Hematopoietic multipotent progenitor cell (in vitro differentiated cells): Measurements from ENCODE around the gene SPRYD3. TPM values are rescaled to one million over a fixed set of nuclear protein-coding genes. Genes with fewer than 3 reads are reported as not detected.

ENCODE experiments used
- DNase-seq, 3 donors: peaks; one replicate each; pipeline ENCODE4 v3.0.0-alpha.2; 2011 to 2015; ENCODE audit warnings: low read depth in 2 of 3, low spot score in 2 of 3
- total RNA-seq: library from RNA; depleted of rRNA; stranded (reverse); fragments of >200 nt; gene quantifications from one replicate; pipeline ENCODE4 v1.2.3, GENCODE V29; 2012

SPRYD3 gene
- total RNA-seq, 1 donor: 20.7 TPM

DNA sequence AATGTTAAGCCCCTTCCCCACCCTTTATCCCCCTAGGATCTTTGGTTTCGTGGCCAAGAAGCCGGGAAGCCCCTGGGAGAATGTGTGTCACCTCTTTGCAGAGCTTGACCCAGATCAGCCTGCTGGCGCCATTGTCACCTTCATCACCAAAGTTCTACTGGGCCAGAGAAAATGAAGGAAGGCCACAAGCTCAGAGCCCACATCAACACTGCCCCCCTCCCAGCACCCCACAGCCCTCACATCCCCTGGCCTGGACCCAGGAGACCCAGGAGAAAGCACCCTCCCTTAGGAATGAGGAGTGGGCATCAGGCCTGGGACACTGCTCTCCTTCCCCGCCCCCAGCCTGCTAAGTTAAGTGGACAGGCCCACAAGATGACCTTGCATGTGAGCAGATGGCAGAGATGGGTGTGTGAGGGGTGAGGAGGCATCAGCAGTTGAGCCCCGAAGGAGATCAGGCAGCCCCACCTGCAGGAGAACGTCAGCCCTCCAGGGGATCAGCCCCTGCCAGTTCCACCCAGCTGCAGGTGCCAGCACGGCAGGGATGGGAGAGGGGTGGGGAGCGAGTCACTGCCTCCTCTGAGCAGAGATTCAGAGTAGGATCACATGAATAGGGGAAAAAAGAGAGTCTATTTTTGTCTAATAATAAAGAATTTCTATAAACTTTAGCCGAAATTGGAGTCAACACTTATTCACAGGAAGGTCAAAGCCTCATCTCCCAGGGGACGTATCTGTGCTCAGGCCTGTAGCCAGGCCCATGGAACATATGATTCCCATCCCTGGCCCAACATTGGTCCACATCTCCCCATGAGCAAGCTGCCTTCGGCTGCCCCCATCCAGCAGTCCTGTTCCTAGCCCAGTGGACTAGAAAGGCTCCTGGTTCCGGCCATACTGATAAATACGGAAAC, 15.2 kb downstream of the SPRYD3 start:
- DNase-seq: no peak

DNA sequence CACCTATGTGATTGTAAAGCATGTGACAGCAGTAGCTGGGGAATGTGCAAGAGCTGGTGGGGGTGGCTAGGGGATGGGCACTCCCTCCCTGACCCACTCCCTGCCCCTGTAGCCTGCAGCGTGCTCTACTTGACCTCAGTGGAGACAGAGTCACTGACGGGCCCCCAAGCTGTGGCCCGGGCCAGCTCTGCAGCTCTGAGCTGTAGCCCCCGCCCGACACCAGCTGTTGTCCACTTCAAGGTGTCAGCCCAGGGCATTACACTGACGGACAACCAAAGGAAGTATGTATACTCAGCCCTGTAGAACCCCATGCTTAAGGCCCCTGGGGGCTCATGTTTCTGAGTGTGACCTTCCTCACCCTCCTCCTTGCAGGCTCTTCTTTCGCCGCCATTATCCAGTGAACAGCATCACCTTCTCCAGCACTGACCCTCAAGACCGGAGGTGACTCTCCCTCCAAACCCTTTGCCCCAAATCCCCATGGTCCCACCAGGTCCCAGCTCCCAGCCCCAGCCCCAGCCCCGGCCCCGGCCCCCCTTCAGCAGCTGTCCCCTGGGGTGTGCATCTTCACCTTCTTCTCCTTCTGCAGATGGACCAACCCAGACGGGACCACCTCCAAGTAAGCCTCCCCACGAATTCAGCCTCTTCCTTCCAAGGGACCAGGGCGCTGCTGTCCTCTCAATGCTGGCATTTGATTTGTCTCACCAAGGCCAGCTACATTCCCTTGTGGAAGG, 16.0 kb downstream of the SPRYD3 start:
- DNase-seq: no peak

- DNase-seq: no peak
Measured at GRCh38 chr12:53062011-53062961, 16.9 kb downstream of the SPRYD3 start.

DNA sequence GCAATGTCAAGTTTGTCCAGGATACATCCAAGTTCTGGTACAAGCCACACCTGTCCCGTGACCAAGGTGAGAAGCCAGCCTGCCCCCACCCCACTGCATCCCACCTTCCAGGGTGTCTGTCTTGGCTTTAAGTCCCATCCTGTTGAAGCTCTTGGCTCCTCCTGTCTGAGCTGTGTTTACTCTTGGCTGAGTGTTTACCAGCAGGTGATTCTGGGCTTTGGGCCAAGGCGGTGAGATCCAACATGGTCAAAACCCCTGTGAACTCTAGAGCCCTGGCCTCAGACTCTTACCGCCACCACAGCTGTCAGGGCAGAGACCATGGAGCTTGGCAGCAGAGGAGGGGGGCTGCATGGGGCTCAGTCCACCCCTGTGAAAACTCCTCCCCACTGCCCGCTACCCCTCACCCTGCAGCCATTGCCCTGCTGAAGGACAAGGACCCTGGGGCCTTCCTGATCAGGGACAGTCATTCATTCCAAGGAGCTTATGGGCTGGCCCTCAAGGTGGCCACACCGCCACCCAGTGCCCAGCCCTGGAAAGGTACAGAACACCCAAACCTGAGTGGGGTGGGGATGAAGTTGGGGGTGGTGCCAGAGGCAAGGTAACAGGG, 17.7 kb downstream of the SPRYD3 start:
- DNase-seq: no peak

DNA sequence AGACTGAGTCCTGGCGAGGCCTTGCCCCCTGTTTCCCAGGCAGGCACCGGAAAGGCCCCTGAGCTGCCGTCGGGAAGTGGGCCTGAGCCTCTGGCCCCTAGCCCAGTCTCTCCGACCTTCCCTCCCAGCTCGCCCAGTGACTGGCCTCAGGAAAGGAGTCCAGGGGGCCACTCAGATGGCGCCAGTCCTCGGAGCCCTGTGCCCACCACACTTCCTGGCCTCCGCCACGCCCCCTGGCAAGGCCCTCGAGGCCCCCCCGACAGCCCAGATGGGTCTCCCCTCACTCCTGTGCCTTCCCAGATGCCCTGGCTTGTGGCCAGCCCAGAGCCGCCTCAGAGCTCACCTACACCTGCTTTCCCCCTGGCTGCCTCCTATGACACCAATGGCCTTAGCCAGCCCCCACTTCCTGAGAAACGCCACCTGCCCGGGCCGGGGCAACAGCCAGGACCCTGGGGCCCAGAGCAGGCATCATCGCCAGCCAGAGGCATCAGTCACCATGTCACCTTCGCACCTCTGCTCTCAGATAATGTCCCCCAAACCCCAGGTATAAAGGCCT, 18.4 kb downstream of the SPRYD3 start:
- no peak for DNase-seq

DNA sequence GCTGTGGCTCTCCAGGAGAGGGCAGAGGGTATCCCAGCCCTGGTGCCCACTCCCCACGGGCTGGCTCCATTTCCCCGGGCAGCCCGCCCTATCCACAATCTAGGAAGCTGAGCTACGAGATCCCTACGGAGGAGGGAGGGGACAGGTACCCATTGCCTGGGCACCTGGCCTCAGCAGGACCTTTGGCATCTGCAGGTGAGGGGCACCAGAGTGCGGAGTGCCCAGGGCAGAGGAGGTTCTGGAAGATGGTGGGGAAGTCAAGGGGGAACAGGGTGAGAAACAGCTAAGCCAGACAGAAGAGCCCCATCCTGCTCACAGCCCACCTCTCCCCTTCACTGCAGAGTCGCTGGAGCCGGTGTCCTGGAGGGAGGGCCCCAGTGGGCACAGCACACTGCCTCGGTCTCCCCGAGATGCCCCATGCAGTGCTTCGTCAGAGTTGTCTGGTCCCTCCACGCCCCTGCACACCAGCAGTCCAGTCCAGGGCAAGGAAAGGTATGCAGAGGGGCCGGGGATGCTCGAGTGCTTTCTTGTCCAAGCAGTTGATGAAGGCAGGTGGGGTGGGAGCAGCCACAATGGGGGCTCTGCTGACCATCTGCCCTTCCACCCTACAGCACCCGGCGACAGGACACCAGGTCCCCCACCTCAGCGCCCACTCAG, 19.0 kb downstream of the SPRYD3 start:
- no peak for DNase-seq

- no peak for DNase-seq
Measured at GRCh38 chr12:53059434-53060063, 19.6 kb downstream of the SPRYD3 start.

DNA sequence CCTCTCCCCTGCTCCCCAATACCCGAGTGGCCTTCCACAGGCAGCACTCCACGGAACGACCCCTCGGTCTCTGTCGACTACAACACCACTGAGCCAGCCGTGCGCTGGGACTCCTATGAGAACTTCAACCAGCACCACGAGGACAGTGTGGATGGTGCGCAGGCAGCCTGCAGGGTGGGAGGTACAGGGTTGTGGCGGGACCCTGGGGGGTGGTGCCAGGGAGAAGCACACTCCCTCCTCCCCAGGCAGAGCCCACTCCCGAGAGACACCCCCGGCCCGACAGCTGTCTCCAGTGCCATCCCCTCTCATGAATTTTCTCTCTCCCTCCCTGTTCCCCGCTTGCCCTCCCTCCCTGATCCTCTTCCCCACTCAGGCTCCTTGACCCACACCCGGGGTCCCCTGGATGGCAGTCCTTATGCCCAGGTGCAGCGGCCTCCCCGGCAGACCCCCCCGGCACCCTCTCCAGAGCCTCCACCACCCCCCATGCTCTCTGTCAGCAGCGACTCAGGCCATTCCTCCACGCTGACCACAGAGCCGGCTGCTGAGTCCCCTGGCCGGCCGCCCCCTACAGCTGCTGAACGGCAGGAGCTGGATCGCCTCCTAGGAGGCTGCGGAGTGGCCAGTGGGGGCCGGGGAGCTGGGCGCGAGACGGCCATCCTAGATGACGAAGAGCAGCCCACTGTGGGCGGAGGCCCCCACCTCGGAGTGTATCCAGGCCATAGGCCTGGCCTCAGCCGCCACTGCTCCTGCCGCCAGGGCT, 20.3 kb downstream of the SPRYD3 start:
- no peak for DNase-seq

DNA sequence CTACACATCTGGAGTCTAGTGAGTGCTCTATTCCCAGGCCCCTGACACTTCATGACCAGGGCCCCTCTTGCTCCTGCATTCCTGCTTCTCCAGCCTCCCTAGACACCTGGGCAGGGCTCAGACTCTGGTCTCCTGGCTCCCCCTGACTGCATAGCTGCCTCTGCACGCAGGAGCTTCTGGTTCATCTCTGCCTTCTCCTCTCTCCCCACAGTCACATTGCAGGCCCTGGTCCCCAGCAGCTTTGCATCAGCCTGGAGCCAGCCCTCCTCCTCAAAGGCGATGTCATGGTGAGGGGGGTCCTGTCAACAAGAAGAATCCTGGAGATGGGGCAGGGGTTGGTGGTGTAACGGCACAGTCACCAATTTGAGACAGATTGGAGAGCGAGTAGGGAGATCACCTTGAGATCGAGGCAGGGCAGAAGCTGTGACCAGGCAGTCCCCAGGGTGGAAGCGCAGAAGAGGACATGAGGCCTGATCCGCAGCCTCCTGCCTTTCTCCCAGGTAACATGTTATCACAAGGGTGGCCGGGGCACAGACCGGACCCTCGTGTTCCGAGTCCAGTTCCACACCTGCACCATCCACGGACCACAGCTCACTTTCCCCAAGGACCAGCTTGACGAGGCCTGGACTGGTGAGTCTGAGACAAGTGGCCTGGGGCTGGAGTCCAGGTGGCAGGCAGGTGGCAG, 21.2 kb downstream of the SPRYD3 start:
- DNase-seq: no peak

GRCh38 chr12:53056901-53057300, 22.3 kb downstream of the SPRYD3 start:
- no peak for DNase-seq

- no peak for DNase-seq
Measured at GRCh38 chr12:53056296-53056695, 22.9 kb downstream of the SPRYD3 start.

DNA sequence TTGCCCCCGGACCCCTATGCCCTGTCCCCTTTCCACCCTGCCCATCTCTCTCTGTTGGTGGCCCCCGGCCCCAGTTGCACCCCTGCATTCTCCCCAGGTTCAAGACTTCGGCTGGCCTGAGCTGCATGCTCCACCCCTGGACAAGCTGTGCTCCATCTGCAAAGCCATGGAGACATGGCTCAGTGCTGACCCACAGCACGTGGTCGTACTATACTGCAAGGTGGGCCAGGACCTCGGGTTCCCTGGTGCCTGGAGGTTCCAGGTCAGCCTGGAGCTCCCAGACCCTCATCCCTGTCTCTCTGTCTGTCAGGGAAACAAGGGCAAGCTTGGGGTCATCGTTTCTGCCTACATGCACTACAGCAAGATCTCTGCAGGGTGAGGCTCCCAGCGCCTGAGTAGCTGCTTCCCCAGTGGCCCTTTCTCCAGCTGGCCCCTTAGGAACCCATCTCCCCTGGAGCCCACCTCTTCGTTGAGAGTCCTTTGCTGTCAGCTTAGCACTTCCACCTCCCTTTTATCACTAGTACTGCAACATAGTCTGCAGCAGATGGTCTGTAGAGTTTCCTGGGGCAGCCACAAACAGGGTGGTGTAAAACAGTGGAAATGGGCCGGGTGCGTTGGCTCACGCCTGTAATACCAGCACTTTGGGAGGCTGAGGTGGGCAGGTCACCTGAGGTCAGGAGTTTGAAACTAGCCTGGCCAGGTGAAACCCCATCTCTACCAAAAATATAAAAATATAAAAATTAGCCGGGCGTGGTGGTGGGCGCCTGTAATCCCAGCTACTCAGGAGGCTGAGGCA, 23.5 kb downstream of the SPRYD3 start:
- no peak for DNase-seq

- DNase-seq: peak; percentile 88 to 96 (median 92)
Measured at GRCh38 chr12:53054112-53054878, 24.9 kb downstream of the SPRYD3 start.

DNA sequence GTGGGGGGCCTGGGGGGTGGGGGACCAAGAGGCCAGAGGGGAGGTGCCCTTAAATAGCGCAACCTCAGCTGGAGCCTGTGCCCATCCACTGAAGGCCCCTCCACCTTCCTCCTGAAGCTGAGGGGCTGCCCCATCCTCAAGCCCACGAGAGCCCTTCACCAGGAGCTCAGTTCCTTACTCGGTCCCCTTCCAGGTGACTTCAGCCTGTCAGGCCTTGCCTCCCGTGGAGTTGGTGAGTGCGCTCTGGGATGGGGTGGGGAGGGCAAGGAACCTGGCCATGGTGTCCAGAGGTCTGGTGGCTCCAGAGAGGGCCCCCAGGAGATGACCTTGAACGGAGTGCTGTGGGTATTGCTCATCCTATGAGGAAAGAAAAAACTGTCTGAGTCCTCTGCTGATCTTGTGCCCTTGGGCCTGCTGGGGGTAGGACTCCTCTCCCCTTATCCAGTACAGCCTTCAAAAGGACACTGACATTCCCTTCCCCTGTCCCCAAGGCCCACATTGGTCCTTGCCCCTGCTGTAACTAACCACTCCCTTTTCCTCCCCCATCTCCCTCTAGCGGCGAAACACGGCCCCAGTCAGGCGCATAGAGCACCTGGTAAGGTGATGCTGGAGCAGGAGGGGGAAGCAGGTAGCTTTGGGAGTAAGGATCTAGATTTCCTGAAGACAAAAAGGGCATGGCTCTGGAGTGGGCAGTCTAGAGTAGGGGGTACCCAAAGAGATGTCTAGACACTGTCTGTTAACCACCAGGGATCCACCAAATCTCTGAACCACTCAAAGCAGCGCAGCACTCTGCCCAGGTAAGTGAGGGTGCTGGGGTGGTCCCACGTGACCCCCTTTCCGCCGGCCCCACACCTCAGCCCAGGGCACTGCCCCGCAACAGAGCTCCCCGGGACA, 25.7 kb downstream of the SPRYD3 start:
- DNase-seq: peak in 2 of 3 donors; percentile 30 to 58
